AML-193 (cell line): ENCODE data around the gene SUV39H1.

Source experiments
- DNase-seq, 2 experiments: peaks; one replicate each; lab custom pipeline; 2025; lab: John Stamatoyannopoulos, UW

SUV39H1 gene

GRCh38 chrX:48714573-48714972 is 18.0 kb downstream of the SUV39H1 start:
- no peak for DNase-seq

- no peak for DNase-seq
These were observed 18.5 kb downstream of the SUV39H1 start for GRCh38 chrX:48715072-48715471.

- no peak for DNase-seq
These were observed 19.5 kb downstream of the SUV39H1 start for GRCh38 chrX:48715876-48716502.

GRCh38 chrX:48719958-48720357 is 23.4 kb downstream of the SUV39H1 start:
- DNase-seq: no peak

- DNase-seq: no peak
These were observed 24.2 kb downstream of the SUV39H1 start for GRCh38 chrX:48720577-48721250.

GRCh38 chrX:48721916-48722315 is 25.4 kb downstream of the SUV39H1 start:
- DNase-seq: no peak

- no peak for DNase-seq
These were observed 30.1 kb downstream of the SUV39H1 start for GRCh38 chrX:48726596-48726995.

- DNase-seq: no peak
These were observed 32.1 kb downstream of the SUV39H1 start for GRCh38 chrX:48728653-48729052.

- DNase-seq: no peak
These were observed 39.8 kb downstream of the SUV39H1 start for GRCh38 chrX:48736303-48736702.

GRCh38 chrX:48736878-48737212 is 40.3 kb downstream of the SUV39H1 start:
- no peak for DNase-seq

- peak; percentile 85 to 88 for DNase-seq
These were observed 40.8 kb downstream of the SUV39H1 start for GRCh38 chrX:48737213-48737938.

GRCh38 chrX:48737940-48738339 is 41.4 kb downstream of the SUV39H1 start:
- no peak for DNase-seq

GRCh38 chrX:48741834-48742233 is 45.3 kb downstream of the SUV39H1 start:
- DNase-seq: no peak

GRCh38 chrX:48745222-48745621 is 48.7 kb downstream of the SUV39H1 start:
- no peak for DNase-seq

GRCh38 chrX:48747415-48748016 is 51.0 kb downstream of the SUV39H1 start:
- DNase-seq: no peak

- DNase-seq: no peak
These were observed 52.6 kb downstream of the SUV39H1 start for GRCh38 chrX:48749182-48749581.

- DNase-seq: no peak
These were observed 54.8 kb downstream of the SUV39H1 start for GRCh38 chrX:48751343-48751742.

- DNase-seq: no peak
These were observed 56.0 kb downstream of the SUV39H1 start for GRCh38 chrX:48752498-48752897.

- DNase-seq: no peak
These were observed 57.2 kb downstream of the SUV39H1 start for GRCh38 chrX:48753708-48754228.

GRCh38 chrX:48754238-48754637 is 57.7 kb downstream of the SUV39H1 start:
- DNase-seq: no peak
